Sigmoid colon (tissue), 4 donors: ENCODE measurements around the gene CCDC92.

Source experiments
- CTCF ChIP-seq, 4 experiments: fragments of 450-650 bp in 3 of 4; fragments of 200-600 bp in 1 of 4; IDR thresholded peaks; one replicate each; pipeline ENCODE4 v1.5.1; 2016 to 2019; ENCODE audit warnings: antibody characterized with exemption in 4 of 4, mild to moderate bottlenecking in 3 of 4, moderate library complexity in 2 of 4
- POLR2A ChIP-seq, 2 donors: fragments of 450-650 bp; IDR thresholded peaks; one replicate each; pipeline ENCODE4 v1.6.1; 2016; ENCODE audit warnings: antibody characterized with exemption in 2 of 2, mild to moderate bottlenecking in 2 of 2, moderate library complexity in 2 of 2
- POLR2AphosphoS5 ChIP-seq, 4 donors: sonication (generic); formaldehyde crosslinking; IDR thresholded peaks; one replicate each; pipeline ENCODE4 v1.6.1; 2017; ENCODE audit warnings: antibody characterized with exemption in 4 of 4

- TF ChIP-seq CTCF (IDR thresholded peaks at IDR 0.05) (no peak), POLR2A (IDR thresholded peaks at IDR 0.05) (no peak), POLR2AphosphoS5 (IDR thresholded peaks at IDR 0.05) (no peak)
These were observed 3.7 kb upstream of the CCDC92 start for GRCh38 chr12:123976227-123976826.
